ENCODE data around the gene UTP4.

UTP4 gene

GRCh38 chr16:69115361-69115760 is 17.1 kb upstream of the UTP4 start:
- Histone ChIP-seq H3K27ac (ENCODE audit: low read depth, low read length) (no peak overlapping the region), H4K20me1 (ENCODE audit: control insufficient read depth, insufficient read depth, low read depth, low read length) (peaks cover 16% of the 10 kb centered on the region; the same call in 1 of the 2 replicates), H3K4me3 (ENCODE audit: low read length) (no peak overlapping the region), H3F3A (ENCODE audit: control insufficient read depth, insufficient read depth) (peaks cover 6% of the 10 kb centered on the region), H3K9me2 (replicated peaks; ENCODE audit: control insufficient read depth, low read length) (no peaks in the 10 kb centered on the region), H3K27me3 (ENCODE audit: control insufficient read depth, low read length) (no peaks in the 10 kb centered on the region), H3K4me2 (ENCODE audit: low read length) (no peak overlapping the region), H3K79me2 (ENCODE audit: control insufficient read depth, low read length) (peaks cover 8% of the 10 kb centered on the region; the same call in 1 of the 2 replicates), H3K36me3 (ENCODE audit: control insufficient read depth, low read length) (peaks cover 50% of the 10 kb centered on the region), H3K4me1 (ENCODE audit: control insufficient read depth, low read length) (no peaks in the 10 kb centered on the region), H3K9me3 (ENCODE audit: control insufficient read depth, insufficient read depth, low read length) (no peaks in the 10 kb centered on the region)
- TF ChIP-seq EZH2phosphoT487 (IDR thresholded peaks at IDR 0.05; ENCODE audit: borderline replicate concordance, low read length) = no peak
- TF ChIP-seq, protein P1, sequence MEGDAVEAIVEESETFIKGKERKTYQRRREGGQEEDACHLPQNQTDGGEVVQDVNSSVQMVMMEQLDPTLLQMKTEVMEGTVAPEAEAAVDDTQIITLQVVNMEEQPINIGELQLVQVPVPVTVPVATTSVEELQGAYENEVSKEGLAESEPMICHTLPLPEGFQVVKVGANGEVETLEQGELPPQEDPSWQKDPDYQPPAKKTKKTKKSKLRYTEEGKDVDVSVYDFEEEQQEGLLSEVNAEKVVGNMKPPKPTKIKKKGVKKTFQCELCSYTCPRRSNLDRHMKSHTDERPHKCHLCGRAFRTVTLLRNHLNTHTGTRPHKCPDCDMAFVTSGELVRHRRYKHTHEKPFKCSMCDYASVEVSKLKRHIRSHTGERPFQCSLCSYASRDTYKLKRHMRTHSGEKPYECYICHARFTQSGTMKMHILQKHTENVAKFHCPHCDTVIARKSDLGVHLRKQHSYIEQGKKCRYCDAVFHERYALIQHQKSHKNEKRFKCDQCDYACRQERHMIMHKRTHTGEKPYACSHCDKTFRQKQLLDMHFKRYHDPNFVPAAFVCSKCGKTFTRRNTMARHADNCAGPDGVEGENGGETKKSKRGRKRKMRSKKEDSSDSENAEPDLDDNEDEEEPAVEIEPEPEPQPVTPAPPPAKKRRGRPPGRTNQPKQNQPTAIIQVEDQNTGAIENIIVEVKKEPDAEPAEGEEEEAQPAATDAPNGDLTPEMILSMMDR (IDR thresholded peaks at IDR 0.05; ENCODE audit: low read depth, low read length, poor library complexity, severe bottlenecking) = no peak

DNA sequence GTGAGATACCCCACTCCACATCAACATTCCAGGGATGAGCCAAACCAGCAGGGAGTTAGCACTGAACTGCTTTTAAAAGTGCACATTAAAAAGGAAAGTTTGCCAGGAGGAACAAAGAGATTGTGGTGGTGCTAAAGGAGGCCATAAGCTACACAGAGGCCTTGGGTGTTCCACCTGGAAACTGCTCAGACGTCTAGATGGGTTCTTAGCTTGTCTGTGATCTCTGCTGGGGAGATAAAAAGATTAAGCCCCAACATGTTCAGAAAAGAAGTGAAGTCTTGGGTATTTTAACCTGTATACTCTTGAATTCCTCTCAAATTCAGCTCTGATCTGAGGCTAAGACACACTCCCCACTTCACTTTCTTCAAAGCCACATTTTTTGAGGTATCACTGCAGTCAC is 16.6 kb upstream of the UTP4 start:
- TF ChIP-seq EZH2phosphoT487 (IDR thresholded peaks at IDR 0.05; ENCODE audit: borderline replicate concordance, low read length) = no peak
- TF ChIP-seq, protein P1 (IDR thresholded peaks at IDR 0.05; ENCODE audit: low read depth, low read length, poor library complexity, severe bottlenecking) = no peak
- Histone ChIP-seq H3K4me2 (ENCODE audit: low read length) (no peak overlapping the region), H3K4me3 (ENCODE audit: low read length) (no peak overlapping the region), H4K20me1 (ENCODE audit: control insufficient read depth, insufficient read depth, low read depth, low read length) (peaks cover 16% of the 10 kb centered on the region; the same call in 1 of the 2 replicates), H3K9me3 (ENCODE audit: control insufficient read depth, insufficient read depth, low read length) (no peaks in the 10 kb centered on the region), H3F3A (ENCODE audit: control insufficient read depth, insufficient read depth) (peaks cover 6% of the 10 kb centered on the region), H3K27ac (ENCODE audit: low read depth, low read length) (no peak overlapping the region), H3K4me1 (ENCODE audit: control insufficient read depth, low read length) (no peaks in the 10 kb centered on the region), H3K27me3 (ENCODE audit: control insufficient read depth, low read length) (no peaks in the 10 kb centered on the region), H3K9me2 (replicated peaks; ENCODE audit: control insufficient read depth, low read length) (no peaks in the 10 kb centered on the region), H3K36me3 (ENCODE audit: control insufficient read depth, low read length) (peaks cover 55% of the 10 kb centered on the region), H3K79me2 (ENCODE audit: control insufficient read depth, low read length) (peaks cover 12% of the 10 kb centered on the region)

DNA sequence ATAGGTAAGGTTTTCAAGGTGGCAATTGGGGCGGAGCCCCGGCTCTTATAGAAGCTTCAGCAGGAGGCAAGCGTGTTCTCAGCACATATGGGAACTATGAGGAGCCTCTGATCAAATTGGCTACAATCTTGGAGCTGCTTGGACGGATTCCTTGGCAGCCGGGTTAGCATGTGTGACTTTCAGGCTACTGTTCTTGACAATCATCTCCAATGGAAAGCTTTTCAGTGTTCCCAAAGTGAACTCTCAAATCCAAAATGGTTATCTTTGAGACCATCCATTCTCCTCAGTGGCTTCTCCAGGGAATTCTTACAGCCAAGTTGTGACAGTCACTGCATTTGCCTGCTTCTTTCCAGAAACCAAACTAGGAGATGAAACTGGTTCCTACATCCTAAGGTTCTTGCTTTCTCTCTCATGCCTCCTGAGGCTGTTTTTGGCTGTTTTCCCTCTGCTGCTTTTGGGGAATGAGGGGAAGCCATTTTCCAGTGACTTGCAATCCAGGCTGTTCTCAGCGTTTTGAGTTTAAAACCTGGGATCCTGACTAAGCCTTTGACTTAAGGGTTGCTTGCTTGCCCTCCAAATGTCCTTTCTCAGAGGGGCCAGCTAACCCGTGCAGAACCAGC is 16.1 kb upstream of the UTP4 start:
- Histone ChIP-seq H3K4me2 (ENCODE audit: low read length) (no peak overlapping the region), H3K79me2 (ENCODE audit: control insufficient read depth, low read length) (peaks cover 15% of the 10 kb centered on the region), H3K36me3 (ENCODE audit: control insufficient read depth, low read length) (peaks cover 60% of the 10 kb centered on the region), H3F3A (ENCODE audit: control insufficient read depth, insufficient read depth) (peaks cover 6% of the 10 kb centered on the region), H3K9me2 (replicated peaks; ENCODE audit: control insufficient read depth, low read length) (no peaks in the 10 kb centered on the region), H3K4me1 (ENCODE audit: control insufficient read depth, low read length) (no peaks in the 10 kb centered on the region), H3K4me3 (ENCODE audit: low read length) (no peak overlapping the region), H4K20me1 (ENCODE audit: control insufficient read depth, insufficient read depth, low read depth, low read length) (peaks cover 16% of the 10 kb centered on the region; the same call in 1 of the 2 replicates), H3K27me3 (ENCODE audit: control insufficient read depth, low read length) (no peaks in the 10 kb centered on the region), H3K27ac (ENCODE audit: low read depth, low read length) (no peak overlapping the region), H3K9me3 (ENCODE audit: control insufficient read depth, insufficient read depth, low read length) (no peaks in the 10 kb centered on the region)
- TF ChIP-seq, protein P1 (IDR thresholded peaks at IDR 0.05; ENCODE audit: low read depth, low read length, poor library complexity, severe bottlenecking) = no peak
- no peak for TF ChIP-seq EZH2phosphoT487 (IDR thresholded peaks at IDR 0.05; ENCODE audit: borderline replicate concordance, low read length)
